Measurements from ENCODE around the gene YDJC. TPM values are rescaled to one million over a fixed set of nuclear protein-coding genes. Genes with fewer than 3 reads are reported as not detected.
A peak's percentile ranks its signal among the peaks of the same experiment; 100 is the strongest.

YDJC gene
- total and polyA plus RNA-seq, 8 donors, result 8.1 to 75.3 (median 38.1) TPM

- Histone ChIP-seq H3K27ac (peak overlapping the region in 4 of 5 donors; percentile 31 to 54 (median 46)), H3K9me3 (no peaks in the 10 kb centered on the region), H3K4me1 (peaks cover 15 to 40% (median 34%) of the 10 kb centered on the region in 4 donors), H3K36me3 (peaks cover 0 to 19% (median 12%) of the 10 kb centered on the region in 4 donors), H3K4me3 (peak overlapping the region; percentile 48 to 75 (median 59)), H3K27me3 (peaks cover 0 to 12% (median 0%) of the 10 kb centered on the region in 3 donors)
- no peak for TF ChIP-seq CTCF (IDR thresholded peaks at IDR 0.05)
- no peak for DNase-seq
- intact Hi-C loops (cut with DNase I; ENCODE audit: low total_unique reads), result no loop called here
- 25 to 27% (median 27%) methylated on average over 26 to 40 of the region's 40 CpGs for WGBS, 5 donors
Measured at GRCh38 chr22:21652547-21653545, 23.0 kb upstream of the YDJC start.

- Histone ChIP-seq H3K4me3 (peak overlapping the region; percentile 48 to 75 (median 59)), H3K27ac (peak overlapping the region in 4 of 5 donors; percentile 31 to 54 (median 46)), H3K27me3 (peaks cover 0 to 4% (median 0%) of the 10 kb centered on the region in 3 donors), H3K9me3 (no peaks in the 10 kb centered on the region), H3K4me1 (peaks cover 15 to 32% (median 28%) of the 10 kb centered on the region in 4 donors), H3K36me3 (peaks cover 0 to 22% (median 12%) of the 10 kb centered on the region in 4 donors)
- no peak for TF ChIP-seq POLR2A (IDR thresholded peaks at IDR 0.05)
- TF ChIP-seq EP300 (IDR thresholded peaks at IDR 0.05), result no peak
- TF ChIP-seq CTCF (IDR thresholded peaks at IDR 0.05), result no peak
- TF ChIP-seq POLR2AphosphoS5 (IDR thresholded peaks at IDR 0.05), result peak in 1 of 3 donors; percentile 24
- DNase-seq, result peak; percentile 91 to 96
- intact Hi-C loops (cut with DNase I; ENCODE audit: low total_unique reads), result no loop called here
- WGBS, 5 donors, result 1 to 2% (median 1%) methylated on average over 34 to 44 of the region's 44 CpGs
Measured at GRCh38 chr22:21652010-21652546, 22.3 kb upstream of the YDJC start.

- H3K36me3 ChIP-seq, result peaks cover 0 to 24% (median 12%) of the 10 kb centered on the region in 4 donors
- peak overlapping the region in 4 of 5 donors; percentile 31 to 54 (median 46) for H3K27ac ChIP-seq
- peaks cover 15 to 32% (median 29%) of the 10 kb centered on the region in 4 donors for H3K4me1 ChIP-seq
- 0 to 1% (median 1%) methylated on average over 22 to 29 of the region's 29 CpGs for WGBS, 5 donors
- no peak for DNase-seq
- peak overlapping the region; percentile 48 to 75 (median 59) for H3K4me3 ChIP-seq
- intact Hi-C loops (cut with DNase I; ENCODE audit: low total_unique reads), result no loop called here
- H3K27me3 ChIP-seq, result peaks cover 0 to 4% (median 0%) of the 10 kb centered on the region in 3 donors
- no peak for TF ChIP-seq POLR2A (IDR thresholded peaks at IDR 0.05)
- TF ChIP-seq EP300 (IDR thresholded peaks at IDR 0.05), result no peak
- TF ChIP-seq CTCF (IDR thresholded peaks at IDR 0.05), result no peak
- no peak for TF ChIP-seq POLR2AphosphoS5 (IDR thresholded peaks at IDR 0.05)
- no peaks in the 10 kb centered on the region for H3K9me3 ChIP-seq
Measured at GRCh38 chr22:21651521-21652009, 21.7 kb upstream of the YDJC start.

GRCh38 chr22:21650823-21651520 lies 21.1 kb upstream of the YDJC start:
- no peak for DNase-seq
- peaks cover 0 to 3% (median 0%) of the 10 kb centered on the region in 3 donors for H3K27me3 ChIP-seq
- H3K4me1 ChIP-seq, result peaks cover 15 to 35% (median 33%) of the 10 kb centered on the region in 4 donors
- H3K9me3 ChIP-seq, result no peaks in the 10 kb centered on the region
- WGBS, 5 donors, result 10 to 27% (median 11%) methylated on average over 6 of the region's 6 CpGs
- peak overlapping the region in 2 of 5 donors; percentile 31 to 54 for H3K27ac ChIP-seq
- intact Hi-C loops (cut with DNase I; ENCODE audit: low total_unique reads), result no loop called here
- H3K36me3 ChIP-seq, result peaks cover 0 to 29% (median 15%) of the 10 kb centered on the region in 4 donors
- TF ChIP-seq CTCF (IDR thresholded peaks at IDR 0.05) (no peak), EP300 (IDR thresholded peaks at IDR 0.05) (no peak), POLR2AphosphoS5 (IDR thresholded peaks at IDR 0.05) (no peak), POLR2A (IDR thresholded peaks at IDR 0.05) (no peak)
- peak overlapping the region; percentile 48 to 75 (median 59) for H3K4me3 ChIP-seq
